Dendritic cell treated with granulocyte-macrophage colony-stimulating factor and Interleukin-4, amounts not matched to agents 40 ng/mL and 50 ng/mL, for 4 days (primary cell): ENCODE results near the gene RPL28.
"Not testable (repeated sequence)": the region's sequence is repeated elsewhere in the genome, so short reads cannot be mapped to it uniquely, and the experiment has no call there.

ENCODE experiments used
- H3K27ac Mint-ChIP-seq: one replicate; pipeline ENCODE4 v1.8.0; 2022; ENCODE audit warnings: mild to moderate bottlenecking, mixed read lengths
- H3K27me3 Mint-ChIP-seq: one replicate; pipeline ENCODE4 v1.8.0; 2022; ENCODE audit warnings: mild to moderate bottlenecking, mixed read lengths
- H3K36me3 Mint-ChIP-seq: one replicate; pipeline ENCODE4 v1.8.0; 2022; ENCODE audit warnings: low read depth, mixed read lengths
- H3K4me1 Mint-ChIP-seq: one replicate; pipeline ENCODE4 v1.8.0; 2022; ENCODE audit warnings: low read depth, mixed read lengths
- H3K4me3 Mint-ChIP-seq: one replicate; pipeline ENCODE4 v1.8.0; 2022; ENCODE audit warnings: mild to moderate bottlenecking, moderate library complexity, mixed read lengths
- H3K9me3 Mint-ChIP-seq: one replicate; pipeline ENCODE4 v1.8.0; 2022; ENCODE audit warnings: mixed read lengths
- intact Hi-C: fragments of 100-400 bp; cut with micrococcal nuclease; formaldehyde crosslinking; loops from one replicate; pipeline ENCODE4 v1.15.0; 2022

The RPL28 gene

DNA sequence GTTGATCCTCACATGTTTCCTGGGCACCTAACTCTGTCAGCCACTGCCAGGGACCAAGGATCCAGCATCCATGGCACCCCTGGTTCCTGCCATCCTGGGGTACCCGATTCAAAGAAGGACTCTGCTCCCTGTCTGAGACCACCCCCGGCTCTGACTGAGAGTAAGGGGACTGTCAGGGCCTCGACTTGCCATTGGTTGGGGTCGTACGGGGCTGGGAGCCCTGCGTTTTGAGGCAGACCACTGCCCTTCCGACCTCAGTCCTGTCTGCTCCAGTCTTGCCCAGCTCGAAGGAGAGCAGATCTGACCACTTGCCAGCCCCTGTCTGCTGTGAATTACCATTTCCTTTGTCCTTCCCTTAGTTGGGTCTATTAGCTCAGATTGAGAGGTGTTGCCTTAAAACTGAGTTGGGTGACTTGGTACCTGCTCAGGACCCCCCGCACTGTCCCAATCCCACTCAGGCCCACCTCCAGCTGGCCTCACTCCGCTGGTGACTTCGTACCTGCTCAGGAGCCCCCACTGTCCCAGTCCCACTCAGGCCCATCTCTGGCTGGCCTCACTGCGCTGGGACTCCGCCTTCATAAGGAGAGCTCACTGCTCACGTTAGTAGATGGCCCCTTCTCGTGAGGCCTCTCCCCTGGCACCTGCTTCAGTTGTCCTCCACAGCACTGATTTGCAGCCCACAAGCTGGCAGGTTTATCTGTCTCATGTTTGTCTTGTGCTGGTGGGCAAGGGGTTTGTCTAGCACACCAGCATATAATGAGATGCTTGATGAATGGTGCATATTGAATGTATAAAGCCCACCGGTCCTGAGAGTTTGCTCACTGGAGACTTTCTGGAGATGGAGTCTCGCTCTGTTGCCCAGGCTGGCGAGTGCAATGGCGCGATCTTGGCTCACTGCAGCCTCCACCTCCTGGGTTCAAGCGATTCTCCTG, 3.9 kb downstream of the RPL28 start:
- intact Hi-C loops, result loop anchor here (5.0 kb wide), 2 partner anchors 52 to 97 kb away; partner anchors contain the start of gene KMT5C
- no peak overlapping the region for H3K4me3 Mint-ChIP-seq
- no peaks in the 10 kb centered on the region for H3K9me3 Mint-ChIP-seq
- H3K36me3 Mint-ChIP-seq, result peaks cover 82% of the 10 kb centered on the region
- H3K27me3 Mint-ChIP-seq, result no peaks in the 10 kb centered on the region
- no peak overlapping the region for H3K27ac Mint-ChIP-seq
- H3K4me1 Mint-ChIP-seq, result peaks cover 65% of the 10 kb centered on the region

GRCh38 chr19:55390461-55390880, 4.7 kb downstream of the RPL28 start:
- H3K4me3 Mint-ChIP-seq, result no peak overlapping the region
- no peak overlapping the region for H3K27ac Mint-ChIP-seq
- peaks cover 61% of the 10 kb centered on the region for H3K4me1 Mint-ChIP-seq
- no peaks in the 10 kb centered on the region for H3K27me3 Mint-ChIP-seq
- peaks cover 82% of the 10 kb centered on the region for H3K36me3 Mint-ChIP-seq
- no peaks in the 10 kb centered on the region for H3K9me3 Mint-ChIP-seq
- intact Hi-C loops, result no loop called here

DNA sequence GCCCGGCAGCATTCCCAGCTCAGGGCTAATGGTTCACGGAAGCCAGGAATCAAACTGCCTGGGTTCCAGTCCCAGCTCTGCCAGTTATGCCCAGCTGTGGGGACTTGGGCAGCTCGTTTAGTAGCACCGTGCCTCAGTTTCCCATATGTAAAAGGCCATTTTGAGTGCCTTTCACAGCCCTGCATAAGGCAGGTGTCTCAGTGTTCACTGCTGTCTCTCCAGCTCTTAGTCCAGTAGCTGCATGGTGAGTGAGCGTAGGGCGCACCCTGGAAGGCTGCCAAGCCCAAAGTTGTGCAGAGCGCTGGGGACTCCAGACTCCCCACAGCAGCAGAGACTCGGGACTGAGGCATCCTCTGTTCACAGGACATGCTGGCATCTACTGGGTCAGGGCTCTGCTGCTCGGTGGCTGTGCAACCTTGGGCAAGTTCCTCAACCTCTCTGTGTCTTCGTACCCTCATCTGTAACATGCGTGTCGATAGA, 5.5 kb downstream of the RPL28 start:
- Mint-ChIP-seq H3K36me3 (peaks cover 75% of the 10 kb centered on the region), H3K27ac (no peak overlapping the region), H3K4me3 (no peak overlapping the region), H3K4me1 (peaks cover 61% of the 10 kb centered on the region), H3K9me3 (no peaks in the 10 kb centered on the region), H3K27me3 (no peaks in the 10 kb centered on the region)
- intact Hi-C loops, result no loop called here

- Mint-ChIP-seq H3K4me3 (no peak overlapping the region), H3K27me3 (no peaks in the 10 kb centered on the region), H3K4me1 (peaks cover 54% of the 10 kb centered on the region), H3K36me3 (peaks cover 67% of the 10 kb centered on the region), H3K9me3 (no peaks in the 10 kb centered on the region), H3K27ac (no peak overlapping the region)
- intact Hi-C loops, result no loop called here
Measured at GRCh38 chr19:55391702-55392615, 6.2 kb downstream of the RPL28 start.

GRCh38 chr19:55392820-55393761, 7.4 kb downstream of the RPL28 start:
- intact Hi-C loops, result no loop called here
- peaks cover 56% of the 10 kb centered on the region for H3K36me3 Mint-ChIP-seq
- peaks cover 46% of the 10 kb centered on the region for H3K4me1 Mint-ChIP-seq
- no peaks in the 10 kb centered on the region for H3K9me3 Mint-ChIP-seq
- no peaks in the 10 kb centered on the region for H3K27me3 Mint-ChIP-seq
- no peak overlapping the region for H3K27ac Mint-ChIP-seq
- no peak overlapping the region for H3K4me3 Mint-ChIP-seq

DNA sequence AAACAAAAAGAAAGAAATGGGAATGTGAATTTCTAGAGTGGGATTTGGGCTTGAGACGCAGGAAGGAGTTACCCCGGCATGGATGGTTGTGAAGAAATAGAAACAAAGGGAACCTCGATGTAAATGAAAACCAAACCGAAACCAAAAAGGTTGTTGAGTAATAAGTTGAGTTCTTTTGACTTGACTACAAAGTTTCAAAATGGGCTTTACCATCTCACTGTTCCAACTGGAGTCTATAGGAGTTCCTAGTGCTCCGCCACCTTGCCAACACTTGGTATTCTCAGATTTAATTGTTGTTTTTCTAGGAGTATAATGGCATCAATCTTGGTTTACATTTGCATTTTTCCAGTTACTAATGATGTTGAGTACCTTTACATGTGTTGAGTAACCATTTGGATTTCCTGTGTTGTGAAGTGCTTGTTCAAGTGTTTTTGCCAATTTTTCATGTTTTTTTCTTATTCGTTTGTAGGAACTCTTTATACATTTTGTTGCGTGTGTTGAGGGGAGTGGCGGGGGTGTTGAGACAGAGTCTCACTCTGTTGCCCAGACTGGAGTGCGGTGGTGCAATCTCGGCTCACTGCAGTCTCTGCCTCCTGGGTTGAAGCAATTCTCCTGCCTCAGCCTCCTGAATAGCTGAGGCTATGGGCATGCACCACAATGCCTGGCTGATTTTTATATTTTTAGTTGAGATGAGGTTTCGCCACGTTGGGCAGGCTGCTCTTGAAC, 12.6 kb downstream of the RPL28 start:
- Mint-ChIP-seq H3K4me1 (peaks cover 25% of the 10 kb centered on the region), H3K27ac (peak overlapping the region; percentile 69), H3K9me3 (no peaks in the 10 kb centered on the region), H3K4me3 (peak overlapping the region; percentile 64), H3K36me3 (peaks cover 34% of the 10 kb centered on the region), H3K27me3 (no peaks in the 10 kb centered on the region)
- intact Hi-C loops, result no loop called here

DNA sequence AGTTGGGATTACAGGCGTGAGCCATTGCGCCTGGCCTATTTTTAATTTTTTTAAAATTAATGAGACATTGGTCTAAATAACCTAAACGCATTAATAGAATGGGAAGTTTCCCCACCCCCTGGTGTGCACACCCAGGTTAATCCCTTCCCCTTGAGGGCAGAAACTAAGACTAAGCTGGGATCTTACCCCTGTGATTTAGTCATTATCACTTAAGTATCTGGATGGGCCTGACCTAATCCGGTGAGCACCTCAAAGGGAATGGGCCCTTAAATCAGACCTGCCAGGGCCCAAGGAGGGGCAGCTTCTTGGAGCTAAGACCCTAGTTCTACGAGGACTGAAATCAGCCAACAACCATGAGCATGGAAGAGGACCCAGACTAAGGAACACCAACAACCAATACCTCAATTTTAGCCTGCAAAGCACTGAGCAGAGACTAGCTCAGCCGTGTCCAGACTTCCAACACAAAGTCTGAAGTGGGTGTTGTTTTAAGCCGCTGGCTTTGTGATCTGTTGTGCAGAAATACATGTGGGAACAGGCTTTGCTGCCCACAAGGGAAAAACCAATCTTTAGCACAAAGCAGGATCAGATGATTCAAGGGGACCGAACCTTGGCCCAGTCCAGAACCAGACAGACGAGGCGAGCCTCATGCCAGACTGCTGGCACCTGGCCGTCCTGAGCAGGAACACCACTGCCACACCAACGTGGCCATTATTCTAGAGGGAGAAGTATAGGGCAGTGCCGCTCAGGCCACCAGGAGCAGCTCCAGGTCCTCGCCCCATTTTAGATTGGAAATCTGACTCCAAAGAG, 14.8 kb downstream of the RPL28 start:
- Mint-ChIP-seq H3K4me3 (no peak overlapping the region), H3K9me3 (no peaks in the 10 kb centered on the region), H3K4me1 (peaks cover 27% of the 10 kb centered on the region), H3K27me3 (no peaks in the 10 kb centered on the region), H3K36me3 (peaks cover 52% of the 10 kb centered on the region), H3K27ac (no peak overlapping the region)
- intact Hi-C loops, result no loop called here

DNA sequence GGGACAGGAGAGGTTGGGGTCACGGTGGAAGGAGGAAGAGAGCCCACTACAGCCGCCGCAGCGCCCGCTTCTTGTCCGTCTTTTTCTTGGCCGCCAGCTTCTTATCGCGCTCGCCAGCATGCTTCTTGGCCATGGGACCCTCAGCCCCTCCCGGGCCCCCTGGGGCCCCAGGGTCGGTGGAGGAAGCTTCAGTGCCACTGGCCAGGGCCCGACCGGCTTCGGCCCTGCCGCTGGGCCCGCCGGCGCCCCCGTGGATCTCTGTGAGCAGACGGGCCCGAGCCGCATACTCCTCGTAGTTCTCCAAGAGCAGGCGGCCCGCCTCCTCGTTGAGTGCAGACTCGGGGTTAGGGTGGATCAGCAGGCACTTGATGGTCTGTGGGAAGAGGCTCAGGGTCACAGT, 15.7 kb downstream of the RPL28 start:
- H3K4me1 Mint-ChIP-seq, result peaks cover 36% of the 10 kb centered on the region
- H3K4me3 Mint-ChIP-seq, H3K9me3 Mint-ChIP-seq, H3K27me3 Mint-ChIP-seq, intact Hi-C loops, H3K27ac Mint-ChIP-seq: not testable (repeated sequence)
- H3K36me3 Mint-ChIP-seq, result peaks cover 61% of the 10 kb centered on the region

DNA sequence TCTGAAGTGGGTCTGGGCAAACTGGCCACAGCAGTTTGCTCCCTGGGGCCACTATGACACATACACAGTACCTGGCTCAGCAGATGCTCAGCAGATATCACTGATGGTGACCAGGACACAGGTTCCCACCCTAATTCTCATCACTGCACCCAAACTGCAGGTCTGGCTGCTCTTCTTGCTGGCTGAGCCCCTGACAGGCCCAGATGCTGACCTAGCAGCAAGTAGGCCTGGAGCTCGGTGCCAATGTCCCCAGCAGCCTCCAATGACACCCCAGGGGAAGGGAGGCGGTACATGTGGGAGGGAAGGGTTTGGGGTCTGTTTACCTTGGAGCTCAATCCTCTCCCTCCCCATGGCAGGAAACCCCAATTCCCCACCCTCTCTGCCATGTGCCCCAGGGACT, 16.8 kb downstream of the RPL28 start:
- peaks cover 44% of the 10 kb centered on the region for H3K4me1 Mint-ChIP-seq
- H3K4me3 Mint-ChIP-seq, result no peak overlapping the region
- intact Hi-C loops, result no loop called here
- no peaks in the 10 kb centered on the region for H3K9me3 Mint-ChIP-seq
- no peaks in the 10 kb centered on the region for H3K27me3 Mint-ChIP-seq
- no peak overlapping the region for H3K27ac Mint-ChIP-seq
- H3K36me3 Mint-ChIP-seq, result peaks cover 69% of the 10 kb centered on the region

DNA sequence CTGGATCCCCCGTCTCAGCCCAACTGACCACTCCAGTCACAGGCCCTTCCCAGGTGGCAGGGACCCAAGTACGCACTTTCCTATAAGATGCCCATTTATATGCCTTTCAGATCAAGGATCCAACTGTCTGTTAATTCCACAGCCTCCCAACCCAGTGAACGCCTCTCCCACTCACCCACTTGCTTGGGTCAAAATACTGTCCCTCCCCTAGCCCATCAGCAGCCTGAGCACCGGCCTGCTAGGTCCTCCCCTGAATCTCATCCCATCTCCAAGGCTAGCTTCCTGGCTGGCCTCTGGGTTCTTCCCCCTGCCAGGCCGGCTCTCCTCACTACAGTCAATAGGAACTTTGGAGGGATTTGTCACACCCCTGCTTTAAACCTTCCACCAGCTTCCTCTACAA, 19.9 kb downstream of the RPL28 start:
- Mint-ChIP-seq H3K9me3 (no peaks in the 10 kb centered on the region), H3K4me1 (peaks cover 23% of the 10 kb centered on the region), H3K36me3 (peaks cover 70% of the 10 kb centered on the region), H3K4me3 (peak overlapping the region; percentile 35), H3K27me3 (peaks cover 1% of the 10 kb centered on the region), H3K27ac (peak overlapping the region; percentile 98)
- intact Hi-C loops, result no loop called here

DNA sequence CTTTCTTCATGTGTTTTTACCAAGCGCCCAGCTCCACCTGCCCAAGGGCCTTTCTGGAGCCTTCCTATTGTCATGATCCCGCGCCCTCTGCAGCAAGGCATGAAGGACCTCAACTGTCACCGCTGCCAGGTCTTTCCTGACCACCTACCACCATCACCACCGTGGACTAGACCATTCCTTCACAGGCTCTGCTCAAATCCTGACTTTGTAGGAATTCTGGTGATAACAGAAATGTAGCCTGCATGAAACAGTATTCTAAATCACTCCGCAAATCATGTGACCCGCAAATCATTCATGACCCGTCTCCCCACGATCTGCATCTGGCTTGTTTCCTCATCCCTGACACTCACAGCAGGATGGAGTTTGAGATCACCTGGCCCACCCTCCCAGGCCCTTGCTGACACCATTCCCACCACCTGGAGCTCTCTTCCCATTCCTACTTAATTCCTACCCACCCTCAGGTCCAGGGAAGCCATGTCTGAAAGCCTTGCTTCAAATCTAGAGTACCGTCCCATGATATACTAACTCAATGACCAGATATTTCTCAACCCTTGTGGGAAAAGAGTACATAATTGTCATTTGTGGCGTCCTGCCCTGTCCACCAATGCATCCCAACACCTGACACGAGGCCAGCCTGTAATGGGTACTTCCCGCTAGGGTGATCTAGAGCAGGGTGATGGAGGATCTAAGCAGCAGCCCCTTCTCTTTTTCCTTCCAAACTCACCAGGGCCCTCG, 20.5 kb downstream of the RPL28 start:
- intact Hi-C loops, result no loop called here
- H3K27me3 Mint-ChIP-seq, result peaks cover 1% of the 10 kb centered on the region
- peak overlapping the region; percentile 83 for H3K4me3 Mint-ChIP-seq
- no peaks in the 10 kb centered on the region for H3K9me3 Mint-ChIP-seq
- H3K27ac Mint-ChIP-seq, result peak overlapping the region; percentile 98
- H3K4me1 Mint-ChIP-seq, result peaks cover 19% of the 10 kb centered on the region
- H3K36me3 Mint-ChIP-seq, result peaks cover 64% of the 10 kb centered on the region
